GM12878 (cell line): ENCODE measurements around the gene AP1M1. TPM values are rescaled to one million over a fixed set of nuclear protein-coding genes. Genes with fewer than 3 reads are reported as not detected.
A peak's percentile ranks its signal among the peaks of the same experiment; 100 is the strongest.

ENCODE experiments used
- BACH1 ChIP-seq: fragments of 450-650 bp; IDR thresholded peaks from 2 replicates; pipeline ENCODE4 v1.6.1; 2017; ENCODE audit warnings: mild to moderate bottlenecking, borderline replicate concordance
- IKZF1 ChIP-seq: fragments of 450-650 bp; conservative IDR thresholded peaks from 2 replicates; pipeline ENCODE4 v1.6.1; 2017; ENCODE audit warnings: antibody characterized with exemption, mild to moderate bottlenecking
- IKZF2 ChIP-seq, 2 experiments: fragments of 450-650 bp; IDR thresholded peaks; 2 replicates each; pipeline ENCODE4 v1.6.1; 2017; ENCODE audit warnings: mild to moderate bottlenecking in 2 of 2, moderate library complexity in 2 of 2
- IRF4 ChIP-seq: IDR thresholded peaks from 2 replicates; pipeline ENCODE4 v1.6.1; 2011; ENCODE audit warnings: low read depth, low read length
- MYB ChIP-seq: fragments of 150-350 bp; IDR thresholded peaks from 2 replicates; pipeline ENCODE4 v1.6.1; 2014; ENCODE audit warnings: mild to moderate bottlenecking, low read depth, low read length, borderline replicate concordance
- NFXL1 ChIP-seq: fragments of 450-650 bp; IDR thresholded peaks from 2 replicates; pipeline ENCODE4 v1.6.1; 2017; ENCODE audit warnings: antibody characterized with exemption, mild to moderate bottlenecking, borderline replicate concordance
- NR2C2 ChIP-seq: IDR thresholded peaks from 2 replicates; pipeline ENCODE4 v1.6.1; 2011; ENCODE audit warnings: borderline replicate concordance, low read depth; ENCODE audit not compliant: control insufficient read depth, insufficient read length
- RAD21 ChIP-seq: IDR thresholded peaks from 2 replicates; pipeline ENCODE4 v1.6.1; 2011; ENCODE audit warnings: mild to moderate bottlenecking, low read depth, low read length, moderate library complexity; ENCODE audit not compliant: insufficient read depth
- RCOR1 ChIP-seq: conservative IDR thresholded peaks from 2 replicates; pipeline ENCODE4 v1.6.1; 2012; ENCODE audit warnings: low read depth, low read length, improper control_type of control experiment
- SMAD1 ChIP-seq: fragments of 450-650 bp; IDR thresholded peaks from 2 replicates; pipeline ENCODE4 v1.6.1; 2018; ENCODE audit warnings: mild to moderate bottlenecking, low read depth; ENCODE audit not compliant: partially characterized antibody
- TBL1XR1 ChIP-seq: IDR thresholded peaks from 2 replicates; pipeline ENCODE4 v1.6.1; 2012; ENCODE audit warnings: low read depth, low read length, improper control_type of control experiment
- TCF3 ChIP-seq: IDR thresholded peaks from 2 replicates; pipeline ENCODE4 v1.6.1; 2012; ENCODE audit warnings: low read depth, mild to moderate bottlenecking, low read length, borderline replicate concordance; ENCODE audit not compliant: insufficient read depth
- TCF7 ChIP-seq: IDR thresholded peaks from 2 replicates; pipeline ENCODE4 v1.6.1; 2014; ENCODE audit warnings: antibody characterized with exemption, borderline replicate concordance
- YY1 ChIP-seq: IDR thresholded peaks from 2 replicates; pipeline ENCODE4 v1.6.1; 2011; ENCODE audit warnings: low read depth, mild to moderate bottlenecking, low read length
- polyA plus RNA-seq, 11 experiments: library from polyadenylated mRNA; depleted of rRNA in 4 of 11; unstranded in 6 of 11; stranded (reverse) in 5 of 11; fragments of >200 nt; fragmentation: Nextera tagmentation in 4 of 11; fragmentation: Illumina TruSeq in 1 of 11; extraction: Ambion mirVana in 4 of 11; extraction: Trizol in 1 of 11; gene quantifications; 1 replicate in 1 of 11; 2 replicates in 10 of 11; pipeline versions ENCODE4 v1.2.1 to v1.2.3, GENCODE V29; 2011 to 2016; ENCODE audit warnings: inconsistent platforms in 2 of 11, missing spikeins in 2 of 11, low read depth in 1 of 11
- total RNA-seq, 4 experiments: library from RNA; depleted of rRNA in 3 of 4; stranded (reverse); fragments of >200 nt in 3 of 4; fragmentation: Illumina TruSeq in 1 of 4; extraction: Trizol in 1 of 4; gene quantifications; 2 replicates each; pipeline versions ENCODE4 v1.2.1 to v1.2.3, GENCODE V29; 2013 to 2021
- TF ChIP-seq, protein P1 (sequence below): fragments of 450-650 bp; IDR thresholded peaks from 2 replicates; pipeline ENCODE4 v1.6.1; 2018; ENCODE audit warnings: mild to moderate bottlenecking, low read depth, moderate library complexity; ENCODE audit not compliant: partially characterized antibody
- TF ChIP-seq, protein P2 (sequence below): IDR thresholded peaks from 2 replicates; pipeline ENCODE4 v1.6.1; 2011; ENCODE audit warnings: borderline replicate concordance, low read depth, mild to moderate bottlenecking, moderate library complexity, low read length; ENCODE audit not compliant: insufficient read depth, poor library complexity, severe bottlenecking
- TF ChIP-seq, protein P3 (sequence below): IDR thresholded peaks from 2 replicates; pipeline ENCODE4 v1.6.1; 2012; ENCODE audit warnings: low read depth, low read length, improper control_type of control experiment
- TF ChIP-seq, protein P4 (sequence below): fragments of 450-650 bp; IDR thresholded peaks from 2 replicates; pipeline ENCODE4 v1.6.1; 2014; ENCODE audit warnings: mild to moderate bottlenecking
- TF ChIP-seq, protein P5 (sequence below): IDR thresholded peaks from 2 replicates; pipeline ENCODE4 v1.6.1; 2011; ENCODE audit warnings: low read depth, mild to moderate bottlenecking, low read length, moderate library complexity, borderline replicate concordance; ENCODE audit errors: extremely low read depth
- TF ChIP-seq, protein P6 (sequence below): IDR thresholded peaks from 2 replicates; pipeline ENCODE4 v1.6.1; 2011; ENCODE audit warnings: low read depth, low read length, improper control_type of control experiment, borderline replicate concordance
- TF ChIP-seq, protein P7 (sequence below): IDR thresholded peaks from 2 replicates; pipeline ENCODE4 v1.6.1; 2012; ENCODE audit warnings: low read depth, low read length, improper control_type of control experiment

AP1M1 gene
- total and polyA plus RNA-seq, 10 of the 15 experiments (the other 5 are each of a cell fraction or from before 2014, with no cell fraction given) = 1.0 to 116 (median 44.7) TPM

DNA sequence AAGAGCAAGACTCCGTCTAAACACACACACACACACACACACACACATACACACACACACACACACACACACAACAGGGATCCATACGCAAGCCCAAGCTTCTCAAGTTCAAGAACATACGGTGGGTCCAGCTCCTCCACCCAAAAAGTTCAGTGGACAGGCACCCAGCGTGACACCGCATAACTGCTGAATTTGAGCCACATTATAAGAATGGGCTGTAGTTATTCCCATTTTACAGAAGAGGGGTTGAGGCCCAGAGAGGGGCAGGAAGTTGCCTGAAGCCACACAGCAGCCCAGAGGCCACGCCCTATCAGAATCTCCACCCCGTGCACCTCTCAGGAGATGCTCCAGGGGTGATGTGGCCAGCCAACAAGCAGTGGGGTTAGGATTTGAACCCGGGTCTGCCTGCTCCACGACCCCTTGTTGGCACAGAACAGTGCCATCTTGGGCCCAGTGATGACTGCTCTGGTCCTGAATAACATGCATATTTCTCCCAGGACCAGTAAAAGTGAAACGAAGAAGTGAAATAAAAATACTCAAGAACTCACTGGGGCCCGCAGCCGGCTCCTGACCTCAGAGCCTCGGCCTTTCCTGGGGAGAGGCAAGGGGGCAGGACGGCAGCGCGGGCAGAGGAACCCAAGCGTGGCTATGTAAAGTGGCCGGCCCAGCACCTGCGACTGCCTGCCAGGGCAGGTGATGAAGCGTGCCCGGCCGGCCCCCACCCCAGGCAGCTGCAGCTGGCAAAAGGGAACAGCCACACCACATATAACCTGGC is 61.9 kb downstream of the AP1M1 start (continued):
- TF ChIP-seq SMAD1 = no peak
- TF ChIP-seq BACH1 = no peak
- TF ChIP-seq IRF4 = 0 out of 2 replicates have a peak, but pooled peaks have one; percentile 39
- TF ChIP-seq RAD21 = no peak
- TF ChIP-seq RCOR1 = no peak
- TF ChIP-seq, protein P1, sequence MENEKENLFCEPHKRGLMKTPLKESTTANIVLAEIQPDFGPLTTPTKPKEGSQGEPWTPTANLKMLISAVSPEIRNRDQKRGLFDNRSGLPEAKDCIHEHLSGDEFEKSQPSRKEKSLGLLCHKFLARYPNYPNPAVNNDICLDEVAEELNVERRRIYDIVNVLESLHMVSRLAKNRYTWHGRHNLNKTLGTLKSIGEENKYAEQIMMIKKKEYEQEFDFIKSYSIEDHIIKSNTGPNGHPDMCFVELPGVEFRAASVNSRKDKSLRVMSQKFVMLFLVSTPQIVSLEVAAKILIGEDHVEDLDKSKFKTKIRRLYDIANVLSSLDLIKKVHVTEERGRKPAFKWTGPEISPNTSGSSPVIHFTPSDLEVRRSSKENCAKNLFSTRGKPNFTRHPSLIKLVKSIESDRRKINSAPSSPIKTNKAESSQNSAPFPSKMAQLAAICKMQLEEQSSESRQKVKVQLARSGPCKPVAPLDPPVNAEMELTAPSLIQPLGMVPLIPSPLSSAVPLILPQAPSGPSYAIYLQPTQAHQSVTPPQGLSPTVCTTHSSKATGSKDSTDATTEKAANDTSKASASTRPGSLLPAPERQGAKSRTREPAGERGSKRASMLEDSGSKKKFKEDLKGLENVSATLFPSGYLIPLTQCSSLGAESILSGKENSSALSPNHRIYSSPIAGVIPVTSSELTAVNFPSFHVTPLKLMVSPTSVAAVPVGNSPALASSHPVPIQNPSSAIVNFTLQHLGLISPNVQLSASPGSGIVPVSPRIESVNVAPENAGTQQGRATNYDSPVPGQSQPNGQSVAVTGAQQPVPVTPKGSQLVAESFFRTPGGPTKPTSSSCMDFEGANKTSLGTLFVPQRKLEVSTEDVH = no peak
- no peak for TF ChIP-seq TBL1XR1
- TF ChIP-seq NFXL1 = peak; percentile 96
- no peak for TF ChIP-seq MYB
- TF ChIP-seq, protein P2, sequence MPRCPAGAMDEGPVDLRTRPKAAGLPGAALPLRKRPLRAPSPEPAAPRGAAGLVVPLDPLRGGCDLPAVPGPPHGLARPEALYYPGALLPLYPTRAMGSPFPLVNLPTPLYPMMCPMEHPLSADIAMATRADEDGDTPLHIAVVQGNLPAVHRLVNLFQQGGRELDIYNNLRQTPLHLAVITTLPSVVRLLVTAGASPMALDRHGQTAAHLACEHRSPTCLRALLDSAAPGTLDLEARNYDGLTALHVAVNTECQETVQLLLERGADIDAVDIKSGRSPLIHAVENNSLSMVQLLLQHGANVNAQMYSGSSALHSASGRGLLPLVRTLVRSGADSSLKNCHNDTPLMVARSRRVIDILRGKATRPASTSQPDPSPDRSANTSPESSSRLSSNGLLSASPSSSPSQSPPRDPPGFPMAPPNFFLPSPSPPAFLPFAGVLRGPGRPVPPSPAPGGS = no peak
- TF ChIP-seq, protein P3, sequence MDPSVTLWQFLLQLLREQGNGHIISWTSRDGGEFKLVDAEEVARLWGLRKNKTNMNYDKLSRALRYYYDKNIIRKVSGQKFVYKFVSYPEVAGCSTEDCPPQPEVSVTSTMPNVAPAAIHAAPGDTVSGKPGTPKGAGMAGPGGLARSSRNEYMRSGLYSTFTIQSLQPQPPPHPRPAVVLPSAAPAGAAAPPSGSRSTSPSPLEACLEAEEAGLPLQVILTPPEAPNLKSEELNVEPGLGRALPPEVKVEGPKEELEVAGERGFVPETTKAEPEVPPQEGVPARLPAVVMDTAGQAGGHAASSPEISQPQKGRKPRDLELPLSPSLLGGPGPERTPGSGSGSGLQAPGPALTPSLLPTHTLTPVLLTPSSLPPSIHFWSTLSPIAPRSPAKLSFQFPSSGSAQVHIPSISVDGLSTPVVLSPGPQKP = no peak
- 0 out of 2 replicates have a peak, but pooled peaks have one; percentile 7 for TF ChIP-seq YY1
- TF ChIP-seq, protein P4, sequence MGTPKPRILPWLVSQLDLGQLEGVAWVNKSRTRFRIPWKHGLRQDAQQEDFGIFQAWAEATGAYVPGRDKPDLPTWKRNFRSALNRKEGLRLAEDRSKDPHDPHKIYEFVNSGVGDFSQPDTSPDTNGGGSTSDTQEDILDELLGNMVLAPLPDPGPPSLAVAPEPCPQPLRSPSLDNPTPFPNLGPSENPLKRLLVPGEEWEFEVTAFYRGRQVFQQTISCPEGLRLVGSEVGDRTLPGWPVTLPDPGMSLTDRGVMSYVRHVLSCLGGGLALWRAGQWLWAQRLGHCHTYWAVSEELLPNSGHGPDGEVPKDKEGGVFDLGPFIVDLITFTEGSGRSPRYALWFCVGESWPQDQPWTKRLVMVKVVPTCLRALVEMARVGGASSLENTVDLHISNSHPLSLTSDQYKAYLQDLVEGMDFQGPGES = no peak
- TF ChIP-seq, protein P5, sequence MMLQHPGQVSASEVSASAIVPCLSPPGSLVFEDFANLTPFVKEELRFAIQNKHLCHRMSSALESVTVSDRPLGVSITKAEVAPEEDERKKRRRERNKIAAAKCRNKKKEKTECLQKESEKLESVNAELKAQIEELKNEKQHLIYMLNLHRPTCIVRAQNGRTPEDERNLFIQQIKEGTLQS = no peak
- TF ChIP-seq, protein P6, sequence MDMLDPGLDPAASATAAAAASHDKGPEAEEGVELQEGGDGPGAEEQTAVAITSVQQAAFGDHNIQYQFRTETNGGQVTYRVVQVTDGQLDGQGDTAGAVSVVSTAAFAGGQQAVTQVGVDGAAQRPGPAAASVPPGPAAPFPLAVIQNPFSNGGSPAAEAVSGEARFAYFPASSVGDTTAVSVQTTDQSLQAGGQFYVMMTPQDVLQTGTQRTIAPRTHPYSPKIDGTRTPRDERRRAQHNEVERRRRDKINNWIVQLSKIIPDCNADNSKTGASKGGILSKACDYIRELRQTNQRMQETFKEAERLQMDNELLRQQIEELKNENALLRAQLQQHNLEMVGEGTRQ = no peak
- TF ChIP-seq TCF3 = peak; percentile 94
- TF ChIP-seq, protein P7, sequence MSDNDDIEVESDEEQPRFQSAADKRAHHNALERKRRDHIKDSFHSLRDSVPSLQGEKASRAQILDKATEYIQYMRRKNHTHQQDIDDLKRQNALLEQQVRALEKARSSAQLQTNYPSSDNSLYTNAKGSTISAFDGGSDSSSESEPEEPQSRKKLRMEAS = no peak
- no peak for TF ChIP-seq TCF7
- peak; percentile 86 for TF ChIP-seq IKZF1
- TF ChIP-seq NR2C2 = no peak
- TF ChIP-seq IKZF2 (IDR thresholded peaks at IDR 0.05) = peak; percentile 60 to 73; a peak in 3 of 4 replicates
